ENCODE measurements around the gene TRMT112.
A peak's percentile ranks its signal among the peaks of the same experiment; 100 is the strongest.

TRMT112 gene

GRCh38 chr11:64290352-64291261, 26.8 kb downstream of the TRMT112 start:
- no peak for DNase-seq

- no peak for DNase-seq
These were observed 28.3 kb downstream of the TRMT112 start for GRCh38 chr11:64289002-64289564.

- no peak for DNase-seq
These were observed 29.0 kb downstream of the TRMT112 start for GRCh38 chr11:64288353-64288750.

- DNase-seq, result no peak
These were observed 29.5 kb downstream of the TRMT112 start for GRCh38 chr11:64287676-64288352.

- DNase-seq, result no peak
These were observed 30.6 kb downstream of the TRMT112 start for GRCh38 chr11:64286801-64287159.

- DNase-seq, result no peak
These were observed 31.2 kb downstream of the TRMT112 start for GRCh38 chr11:64285885-64286800.

- DNase-seq, result peak; percentile 43
These were observed 32.1 kb downstream of the TRMT112 start, which contains the start of gene GPR137 for GRCh38 chr11:64284962-64285884. Gene GPR137, plus strand, starts transcription at chr11:64285848. Its CDS starts 677 bp downstream, at chr11:64286525.

GRCh38 chr11:64284048-64284961, 33.1 kb downstream of the TRMT112 start, which contains the start of gene BAD:
Gene BAD, minus strand, starts transcription at chr11:64284665. Its CDS starts 297 bp downstream, at chr11:64284368.
- DNase-seq, result peak; percentile 86

GRCh38 chr11:64283092-64283491, 34.3 kb downstream of the TRMT112 start:
- no peak for DNase-seq

- no peak for DNase-seq
These were observed 35.2 kb downstream of the TRMT112 start for GRCh38 chr11:64281957-64282770.

GRCh38 chr11:64278576-64279190, 38.7 kb downstream of the TRMT112 start:
- no peak for DNase-seq

GRCh38 chr11:64276653-64277431, 40.5 kb downstream of the TRMT112 start:
- no peak for DNase-seq

- DNase-seq, result no peak
These were observed 41.5 kb downstream of the TRMT112 start for GRCh38 chr11:64275841-64276240.

GRCh38 chr11:64275031-64275800, 42.1 kb downstream of the TRMT112 start:
- no peak for DNase-seq

GRCh38 chr11:64269540-64270220, 47.7 kb downstream of the TRMT112 start:
- peak; percentile 99 for DNase-seq

- DNase-seq, result no peak
These were observed 48.3 kb downstream of the TRMT112 start for GRCh38 chr11:64268893-64269539.

All from amniotic stem cell (primary cell).